GM12874 (cell line): ENCODE data around the gene SMAD1.

ENCODE experiments used
- CTCF ChIP-seq: IDR thresholded peaks from 2 replicates; pipeline ENCODE4 v1.5.1; 2011; ENCODE audit warnings: low read depth, mild to moderate bottlenecking, control low read depth, low read length, moderate library complexity; ENCODE audit not compliant: insufficient read depth

Gene SMAD1

GRCh38 chr4:145496292-145496691 lies 14.6 kb downstream of the SMAD1 start:
- no peak for TF ChIP-seq CTCF

GRCh38 chr4:145497199-145498149 lies 15.8 kb downstream of the SMAD1 start:
- no peak for TF ChIP-seq CTCF

GRCh38 chr4:145498430-145498829 lies 16.8 kb downstream of the SMAD1 start:
- no peak for TF ChIP-seq CTCF

GRCh38 chr4:145501051-145501660 lies 19.5 kb downstream of the SMAD1 start:
- TF ChIP-seq CTCF = no peak

- TF ChIP-seq CTCF = no peak
These were observed 21.2 kb downstream of the SMAD1 start for GRCh38 chr4:145502809-145503208.

GRCh38 chr4:145503486-145504072 lies 21.9 kb downstream of the SMAD1 start:
- no peak for TF ChIP-seq CTCF

GRCh38 chr4:145505995-145506394 lies 24.3 kb downstream of the SMAD1 start:
- TF ChIP-seq CTCF = no peak
